AG09309 (cell line): ENCODE data around the gene HIF1A.

Source experiments
- DNase-seq: peaks from one replicate; pipeline ENCODE4 v3.0.0-alpha.2; 2010; ENCODE audit warnings: low read depth
- H3K4me3 ChIP-seq: 2 replicates; pipeline ENCODE4 v1.5.1; 2011; ENCODE audit warnings: mild to moderate bottlenecking, low read depth, low read length, moderate library complexity; ENCODE audit not compliant: control insufficient read depth
- CTCF ChIP-seq: IDR thresholded peaks from 2 replicates; pipeline ENCODE4 v1.5.1; 2011; ENCODE audit warnings: mild to moderate bottlenecking, low read depth, low read length, inconsistent platforms; ENCODE audit not compliant: insufficient read depth, control insufficient read depth; ENCODE audit errors: missing control alignments

Gene HIF1A

GRCh38 chr14:61696753-61697318 is 1.5 kb downstream of the HIF1A start:
- H3K4me3 ChIP-seq, result peak overlapping the region; percentile 98
- no peak for TF ChIP-seq CTCF
- no peak for DNase-seq

GRCh38 chr14:61698206-61698980 is 3.1 kb downstream of the HIF1A start:
- peak overlapping the region; percentile 98 for H3K4me3 ChIP-seq
- DNase-seq, result no peak
- no peak for TF ChIP-seq CTCF

GRCh38 chr14:61699027-61699426 is 3.7 kb downstream of the HIF1A start:
- no peak for TF ChIP-seq CTCF
- no peak for DNase-seq
- H3K4me3 ChIP-seq, result peak overlapping the region; percentile 98

GRCh38 chr14:61700104-61700886 is 5.0 kb downstream of the HIF1A start:
- TF ChIP-seq CTCF, result no peak
- H3K4me3 ChIP-seq, result peak overlapping the region; percentile 26
- no peak for DNase-seq

- no peak overlapping the region; the same call in 1 of the 2 replicates for H3K4me3 ChIP-seq
- no peak for DNase-seq
- no peak for TF ChIP-seq CTCF
Measured at GRCh38 chr14:61701946-61702345, 6.6 kb downstream of the HIF1A start.

- TF ChIP-seq CTCF, result no peak
- no peak overlapping the region for H3K4me3 ChIP-seq
- no peak for DNase-seq
Measured at GRCh38 chr14:61703342-61704129, 8.2 kb downstream of the HIF1A start.
